HepG2 (cell line): ENCODE measurements around the gene HS6ST2. TPM values are rescaled to one million over a fixed set of nuclear protein-coding genes. Genes with fewer than 3 reads are reported as not detected.
A peak's percentile ranks its signal among the peaks of the same experiment; 100 is the strongest.

Experiments used
- ATAC-seq: fragments of 200-7000 bp; cut with Tn5 transposase; 3 replicates; pipeline ENCODE4 v1.9.1; 2020; ENCODE audit warnings: mild to moderate bottlenecking, moderate library complexity
- BruUV-seq: library from RNA; stranded (reverse); fragments of 400-500 nt; replicated peaks from 2 replicates; lab custom pipeline; 2021; lab: Mats Ljungman, UMichigan
- CTCF ChIA-PET: fragments of 300-600 bp; formaldehyde crosslinking; extraction: SDS; loops from one replicate; lab custom pipeline; 2021; ENCODE audit warnings: low total read pairs, inconsistent platforms, low intra/inter-chr PET ratio; lab: Yijun Ruan, JAX
- POLR2A ChIA-PET: fragments of 350-600 bp; sonication (Branson Sonifier 250); formaldehyde crosslinking; loops from one replicate; lab custom pipeline; 2020; ENCODE audit warnings: antibody characterized with exemption, inconsistent platforms; lab: Yijun Ruan, JAX
- DNase-seq: peaks from one replicate; pipeline ENCODE4 v3.0.0-alpha.2; 2015; ENCODE audit warnings: low spot score
- FAIRE-seq: peaks from 3 replicates; lab custom pipeline; 2011; peaks lifted over from hg19 to GRCh38; lab: Jason Lieb, UNC
- H2AFZ ChIP-seq: one replicate; pipeline ENCODE4 v1.6.1; 2011; ENCODE audit warnings: low read length, inconsistent platforms
- H3K27ac ChIP-seq: fragments of 300-600 bp; 3 replicates; pipeline ENCODE4 v1.8.0; 2011; ENCODE audit warnings: mixed run types, mild to moderate bottlenecking, mixed read lengths, low read length, inconsistent platforms; ENCODE audit not compliant: insufficient read depth; ENCODE audit errors: extremely low read length
- H3K27me3 ChIP-seq, 2 experiments: fragments of 200-600 bp in 1 of 2; 2 replicates in 1 of 2; 3 replicates in 1 of 2; pipeline versions ENCODE4 v1.6.0 to v1.8.0; 2011; ENCODE audit warnings: low read length in 2 of 2, mild to moderate bottlenecking in 2 of 2, moderate library complexity in 2 of 2, inconsistent platforms in 1 of 2; ENCODE audit not compliant: insufficient read depth in 2 of 2, control insufficient read depth in 1 of 2
- H3K36me3 ChIP-seq, 2 experiments: fragments of 200-600 bp in 1 of 2; replicated peaks in 1 of 2; 2 replicates in 1 of 2; 3 replicates in 1 of 2; pipeline versions ENCODE4 v1.5.1 to v1.8.0; 2011; ENCODE audit warnings: low read length in 2 of 2, inconsistent platforms in 1 of 2; ENCODE audit not compliant: insufficient read depth in 2 of 2, control insufficient read depth in 1 of 2
- H3K4me1 ChIP-seq: 2 replicates; pipeline ENCODE4 v1.5.1; 2012; ENCODE audit warnings: low read length, inconsistent platforms; ENCODE audit not compliant: insufficient read depth
- H3K4me2 ChIP-seq: 2 replicates; pipeline ENCODE4 v1.6.0; 2011; ENCODE audit warnings: low read depth, low read length, inconsistent platforms
- H3K4me3 ChIP-seq, 3 experiments: fragments of 200-600 bp in 1 of 3; sonication (generic), shearing (Covaris generic) in 1 of 3; replicated peaks in 1 of 3; 2 replicates each; pipeline ENCODE4 v1.5.1; 2011 to 2016; ENCODE audit warnings: low read length in 3 of 3, inconsistent platforms in 2 of 3, low read depth in 2 of 3, mild to moderate bottlenecking in 2 of 3, control low read depth in 1 of 3, mixed read lengths in 1 of 3; ENCODE audit not compliant: insufficient read depth in 1 of 3
- H3K79me2 ChIP-seq: one replicate; pipeline ENCODE4 v1.6.1; 2011; ENCODE audit warnings: low read length, inconsistent platforms; ENCODE audit not compliant: insufficient read depth
- H3K9ac ChIP-seq: 2 replicates; pipeline ENCODE4 v1.6.0; 2011; ENCODE audit warnings: mild to moderate bottlenecking, low read depth, low read length, inconsistent platforms; ENCODE audit not compliant: insufficient read depth
- H3K9me3 ChIP-seq: 2 replicates; pipeline ENCODE4 v1.5.1; 2012; ENCODE audit warnings: mild to moderate bottlenecking, low read length
- H4K20me1 ChIP-seq: 2 replicates; pipeline ENCODE4 v1.6.0; 2011; ENCODE audit warnings: inconsistent platforms, mild to moderate bottlenecking, low read length, moderate library complexity; ENCODE audit not compliant: insufficient read depth
- NBN ChIP-seq: fragments of 450-650 bp; conservative IDR thresholded peaks from 2 replicates; pipeline ENCODE4 v1.6.1; 2017
- TCF7L2 ChIP-seq: IDR thresholded peaks from 2 replicates; pipeline ENCODE4 v1.6.1; 2011; ENCODE audit warnings: mild to moderate bottlenecking, low read depth, low read length, moderate library complexity
- TMF1 ChIP-seq: sonication (generic); formaldehyde crosslinking; IDR thresholded peaks from 2 replicates; pipeline ENCODE4 v1.8.1; 2022; ENCODE audit warnings: low read depth, missing genetic modification reagents
- ZNF260 ChIP-seq: sonication (generic); formaldehyde crosslinking; IDR thresholded peaks from 2 replicates; pipeline ENCODE4 v1.4.0; 2020; ENCODE audit warnings: missing genetic modification reagents, low read depth, mild to moderate bottlenecking, borderline replicate concordance
- ZNF556 ChIP-seq: sonication (generic); formaldehyde crosslinking; IDR thresholded peaks from 2 replicates; pipeline ENCODE4 v1.4.0; 2020; ENCODE audit warnings: mild to moderate bottlenecking, missing genetic modification reagents, borderline replicate concordance
- ZNF629 ChIP-seq: sonication (generic); formaldehyde crosslinking; conservative IDR thresholded peaks from 2 replicates; pipeline ENCODE4 v1.5.0; 2020; ENCODE audit warnings: missing genetic modification reagents
- ZNF784 ChIP-seq: sonication (generic); formaldehyde crosslinking; IDR thresholded peaks from 2 replicates; pipeline ENCODE4 v1.5.1; 2020; ENCODE audit warnings: missing genetic modification reagents, mild to moderate bottlenecking, borderline replicate concordance
- ZNF841 ChIP-seq: sonication (generic); formaldehyde crosslinking; IDR thresholded peaks from 2 replicates; pipeline ENCODE4 v1.8.1; 2023; ENCODE audit warnings: missing genetic modification reagents, borderline replicate concordance
- WGBS: methylation state at CpG from one replicate; pipeline ENCODE4 v1.1.6; 2017; ENCODE audit warnings: low lambda C conversion rate; 5-methylcytosine and 5-hydroxymethylcytosine counted together
- in situ Hi-C: cut with HindIII; loops from 2 replicates; pipeline ENCODE4 v1.10.0; 2017; ENCODE audit warnings: low pct_unique_long_range_greater_than_20kb; ENCODE audit not compliant: extremely low pct_ligation_motif_present
- intact Hi-C: fragments of 100-400 bp; cut with micrococcal nuclease; formaldehyde crosslinking; loops from one replicate; pipeline ENCODE4 v1.10.0; 2022; ENCODE audit not compliant: unreplicated experiment
- polyA plus RNA-seq, 8 experiments: library from polyadenylated mRNA; depleted of rRNA in 3 of 8; stranded (reverse) in 7 of 8; unstranded in 1 of 8; fragments of >200 nt; fragmentation: Illumina TruSeq in 4 of 8; extraction: Trizol in 4 of 8; gene quantifications; 2 replicates each; pipeline versions ENCODE4 v1.2.1 to v1.2.3, GENCODE V29; 2011 to 2016; ENCODE audit warnings: low read depth in 4 of 8, missing spikeins in 1 of 8, mixed read lengths in 1 of 8; ENCODE audit not compliant: insufficient read depth in 1 of 8
- total RNA-seq, 5 experiments: library from RNA; depleted of rRNA; stranded (reverse); fragments of >200 nt; fragmentation: Illumina TruSeq; extraction: Trizol; gene quantifications; 2 replicates each; pipeline ENCODE4 v1.2.3, GENCODE V29; 2016; ENCODE audit warnings: low read depth in 1 of 5
- TF ChIP-seq, protein P1 (sequence below): sonication (generic); formaldehyde crosslinking; IDR thresholded peaks from 2 replicates; pipeline ENCODE4 v1.4.0; 2020; ENCODE audit warnings: mild to moderate bottlenecking, missing genetic modification reagents
- TF ChIP-seq, protein P2 (sequence below): sonication (generic); formaldehyde crosslinking; IDR thresholded peaks from 2 replicates; pipeline ENCODE4 v1.4.0; 2020; ENCODE audit warnings: mild to moderate bottlenecking, missing genetic modification reagents

Gene HS6ST2
- total and polyA plus RNA-seq, 2 of the 13 experiments (the other 11 are each of a cell fraction or from before 2014, with no cell fraction given) = 0.05 TPM; not detected in 1

GRCh38 chrX:132834109-132834508 is 124.3 kb downstream of the HS6ST2 start:
- Histone ChIP-seq H3K9ac (no peak overlapping the region), H3K4me3 (no peak overlapping the region), H3K79me2 (no peaks in the 10 kb centered on the region), H2AFZ (no peak overlapping the region)
- ATAC-seq = no peak
- CTCF ChIA-PET = no interaction called here
- POLR2A ChIA-PET = no interaction called here
- no TSS peak for BruUV-seq
- intact Hi-C loops = no loop called here
- 74% methylated on average over 2 of the region's 5 CpGs for WGBS
- TF ChIP-seq ZNF260 (CRISPR knock-in tag) = no peak
- TF ChIP-seq TMF1 = no peak
- TF ChIP-seq, protein P1, sequence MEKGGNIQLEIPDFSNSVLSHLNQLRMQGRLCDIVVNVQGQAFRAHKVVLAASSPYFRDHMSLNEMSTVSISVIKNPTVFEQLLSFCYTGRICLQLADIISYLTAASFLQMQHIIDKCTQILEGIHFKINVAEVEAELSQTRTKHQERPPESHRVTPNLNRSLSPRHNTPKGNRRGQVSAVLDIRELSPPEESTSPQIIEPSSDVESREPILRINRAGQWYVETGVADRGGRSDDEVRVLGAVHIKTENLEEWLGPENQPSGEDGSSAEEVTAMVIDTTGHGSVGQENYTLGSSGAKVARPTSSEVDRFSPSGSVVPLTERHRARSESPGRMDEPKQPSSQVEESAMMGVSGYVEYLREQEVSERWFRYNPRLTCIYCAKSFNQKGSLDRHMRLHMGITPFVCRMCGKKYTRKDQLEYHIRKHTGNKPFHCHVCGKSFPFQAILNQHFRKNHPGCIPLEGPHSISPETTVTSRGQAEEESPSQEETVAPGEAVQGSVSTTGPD (CRISPR knock-in tag) = no peak
- TF ChIP-seq ZNF629 (CRISPR knock-in tag) = peak; percentile 73
- TF ChIP-seq ZNF841 (CRISPR knock-in tag) = no peak
- TF ChIP-seq TCF7L2 = no peak
- TF ChIP-seq, all 625 proteins: peak for 1
- Histone ChIP-seq H3K4me1 (no peaks in the 10 kb centered on the region), H3K9me3 (no peaks in the 10 kb centered on the region), H4K20me1 (no peaks in the 10 kb centered on the region), H3K27me3 (no peaks in the 10 kb centered on the region), H3K27ac (no peak overlapping the region), H3K4me2 (no peak overlapping the region), H3K36me3 (no peaks in the 10 kb centered on the region)
- no peak for FAIRE-seq
- in situ Hi-C loops = no loop called here
- DNase-seq = no peak

- H2AFZ ChIP-seq = no peak overlapping the region
- no TSS peak for BruUV-seq
- intact Hi-C loops (no loop called here), in situ Hi-C loops (no loop called here)
- H4K20me1 ChIP-seq = no peaks in the 10 kb centered on the region
- no peaks in the 10 kb centered on the region for H3K4me1 ChIP-seq
- H3K9ac ChIP-seq = no peak overlapping the region
- TF ChIP-seq ZNF556 (CRISPR knock-in tag) = no peak
- no peak for TF ChIP-seq ZNF784 (CRISPR knock-in tag)
- TF ChIP-seq, protein P2, sequence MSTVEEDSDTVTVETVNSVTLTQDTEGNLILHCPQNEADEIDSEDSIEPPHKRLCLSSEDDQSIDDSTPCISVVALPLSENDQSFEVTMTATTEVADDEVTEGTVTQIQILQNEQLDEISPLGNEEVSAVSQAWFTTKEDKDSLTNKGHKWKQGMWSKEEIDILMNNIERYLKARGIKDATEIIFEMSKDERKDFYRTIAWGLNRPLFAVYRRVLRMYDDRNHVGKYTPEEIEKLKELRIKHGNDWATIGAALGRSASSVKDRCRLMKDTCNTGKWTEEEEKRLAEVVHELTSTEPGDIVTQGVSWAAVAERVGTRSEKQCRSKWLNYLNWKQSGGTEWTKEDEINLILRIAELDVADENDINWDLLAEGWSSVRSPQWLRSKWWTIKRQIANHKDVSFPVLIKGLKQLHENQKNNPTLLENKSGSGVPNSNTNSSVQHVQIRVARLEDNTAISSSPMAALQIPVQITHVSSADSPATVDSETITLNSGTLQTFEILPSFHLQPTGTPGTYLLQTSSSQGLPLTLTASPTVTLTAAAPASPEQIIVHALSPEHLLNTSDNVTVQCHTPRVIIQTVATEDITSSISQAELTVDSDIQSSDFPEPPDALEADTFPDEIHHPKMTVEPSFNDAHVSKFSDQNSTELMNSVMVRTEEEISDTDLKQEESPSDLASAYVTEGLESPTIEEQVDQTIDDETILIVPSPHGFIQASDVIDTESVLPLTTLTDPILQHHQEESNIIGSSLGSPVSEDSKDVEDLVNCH = no peak
- TF ChIP-seq NBN = no peak
- 33% methylated on average over 1 of the region's 2 CpGs for WGBS
- H3K27me3 ChIP-seq = no peaks in the 10 kb centered on the region
- DNase-seq (no peak), ATAC-seq (no peak), FAIRE-seq (no peak)
- no peak overlapping the region for H3K4me3 ChIP-seq
- ChIA-PET CTCF (no interaction called here), POLR2A (no interaction called here)
- H3K9me3 ChIP-seq = no peaks in the 10 kb centered on the region
- no peak overlapping the region for H3K4me2 ChIP-seq
- H3K36me3 ChIP-seq = no peaks in the 10 kb centered on the region
- no peaks in the 10 kb centered on the region for H3K79me2 ChIP-seq
- no peak overlapping the region for H3K27ac ChIP-seq
Observed at GRCh38 chrX:132833373-132833772, 125.1 kb downstream of the HS6ST2 start.
